ENCODE data around the gene JAM3.

GRCh38 chr11:134131628-134132244, 62.9 kb downstream of the JAM3 start:
- TF ChIP-seq CTCF (IDR thresholded peaks at IDR 0.05) = no peak
- no peak for TF ChIP-seq POLR2AphosphoS5 (IDR thresholded peaks at IDR 0.05)

All from prostate gland (tissue), 2 donors.